Measurements from ENCODE around the gene PLEKHG4. TPM values are rescaled to one million over a fixed set of nuclear protein-coding genes. Genes with fewer than 3 reads are reported as not detected.
A peak's percentile ranks its signal among the peaks of the same experiment; 100 is the strongest.

Gene PLEKHG4
- total RNA-seq, 1 donor from 2014 or later, result 9.8 TPM

DNA sequence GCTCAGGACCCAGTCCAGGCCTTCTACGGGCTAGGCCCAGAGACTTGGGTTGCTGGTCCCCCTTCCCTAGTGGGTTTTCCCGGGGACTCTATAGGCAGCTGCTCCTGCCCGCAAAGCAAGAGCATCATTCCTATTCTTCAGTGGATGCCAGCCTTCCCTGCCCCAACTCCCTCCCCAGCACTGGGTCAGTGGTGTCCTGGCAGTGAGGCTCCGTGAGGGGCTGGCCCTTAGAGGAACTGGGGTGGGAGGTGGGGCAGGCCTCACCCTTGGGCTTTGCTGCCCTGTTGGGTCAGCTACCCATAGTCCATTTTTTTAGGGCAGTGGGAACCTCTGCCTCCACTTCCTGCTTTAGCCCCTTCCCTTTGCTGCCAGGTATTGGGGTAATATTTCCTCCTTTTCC lies 7.9 kb upstream of the PLEKHG4 start:
- H3K27me3 ChIP-seq, result no peaks in the 10 kb centered on the region
- no peak overlapping the region for H3K27ac ChIP-seq
- no peaks in the 10 kb centered on the region for H3K9me3 ChIP-seq
- H3K4me3 ChIP-seq, result no peak overlapping the region
- DNase-seq (ENCODE audit: extremely low spot score in 2 of 2), result no peak
- no peaks in the 10 kb centered on the region for H3K36me3 ChIP-seq
- TF ChIP-seq POLR2A (IDR thresholded peaks at IDR 0.05), result no peak
- no peak for TF ChIP-seq CTCF (IDR thresholded peaks at IDR 0.05)
- no peak for TF ChIP-seq POLR2AphosphoS5 (IDR thresholded peaks at IDR 0.05; ENCODE audit: insufficient read depth in 1 of 2, low read depth in 1 of 2)
- H3K4me1 ChIP-seq, result peaks cover 2% of the 10 kb centered on the region
- intact Hi-C loops (cut with DNase I), result no loop called here

- Histone ChIP-seq H3K27me3 (no peaks in the 10 kb centered on the region), H3K9me3 (no peaks in the 10 kb centered on the region), H3K4me3 (no peak overlapping the region), H3K27ac (no peak overlapping the region), H3K36me3 (no peaks in the 10 kb centered on the region), H3K4me1 (peaks cover 30% of the 10 kb centered on the region)
- TF ChIP-seq POLR2A (IDR thresholded peaks at IDR 0.05), result no peak
- no peak for TF ChIP-seq POLR2AphosphoS5 (IDR thresholded peaks at IDR 0.05; ENCODE audit: insufficient read depth in 1 of 2, low read depth in 1 of 2)
- TF ChIP-seq CTCF (IDR thresholded peaks at IDR 0.05), result no peak
- no peak for DNase-seq (ENCODE audit: extremely low spot score in 2 of 2)
- intact Hi-C loops (cut with DNase I), result no loop called here
Measured at GRCh38 chr16:67275321-67275720, 4.0 kb upstream of the PLEKHG4 start.

- H3K4me1 ChIP-seq, result peaks cover 30% of the 10 kb centered on the region
- intact Hi-C loops (cut with DNase I), result no loop called here
- TF ChIP-seq POLR2A (IDR thresholded peaks at IDR 0.05) (no peak), POLR2AphosphoS5 (IDR thresholded peaks at IDR 0.05; ENCODE audit: insufficient read depth in 1 of 2, low read depth in 1 of 2) (peak in 1 of 2 donors; percentile 58)
- no peaks in the 10 kb centered on the region for H3K9me3 ChIP-seq
- no peaks in the 10 kb centered on the region for H3K27me3 ChIP-seq
- peak overlapping the region; percentile 81 for H3K27ac ChIP-seq
- no peak for DNase-seq (ENCODE audit: extremely low spot score in 2 of 2)
- H3K36me3 ChIP-seq, result no peaks in the 10 kb centered on the region
- H3K4me3 ChIP-seq, result no peak overlapping the region
Measured at GRCh38 chr16:67277294-67277998, 1.9 kb upstream of the PLEKHG4 start.

- H3K36me3 ChIP-seq, result no peaks in the 10 kb centered on the region
- DNase-seq (ENCODE audit: extremely low spot score in 2 of 2), result no peak
- TF ChIP-seq CTCF (IDR thresholded peaks at IDR 0.05) (no peak), POLR2AphosphoS5 (IDR thresholded peaks at IDR 0.05; ENCODE audit: insufficient read depth in 1 of 2, low read depth in 1 of 2) (no peak), POLR2A (IDR thresholded peaks at IDR 0.05) (no peak)
- intact Hi-C loops (cut with DNase I), result no loop called here
- peak overlapping the region; percentile 56 to 67 for H3K4me3 ChIP-seq
- H3K27ac ChIP-seq, result peak overlapping the region; percentile 81
- H3K9me3 ChIP-seq, result no peaks in the 10 kb centered on the region
- H3K27me3 ChIP-seq, result no peaks in the 10 kb centered on the region
- peaks cover 30% of the 10 kb centered on the region for H3K4me1 ChIP-seq
Measured at GRCh38 chr16:67277999-67278772, 1.1 kb upstream of the PLEKHG4 start.

GRCh38 chr16:67278773-67279295 lies 498 bp upstream of the PLEKHG4 start:
- DNase-seq (ENCODE audit: extremely low spot score in 2 of 2), result no peak
- Histone ChIP-seq H3K4me3 (peak overlapping the region; percentile 56 to 67), H3K36me3 (no peaks in the 10 kb centered on the region), H3K4me1 (peaks cover 30% of the 10 kb centered on the region), H3K27ac (peak overlapping the region; percentile 81), H3K27me3 (no peaks in the 10 kb centered on the region), H3K9me3 (no peaks in the 10 kb centered on the region)
- intact Hi-C loops (cut with DNase I), result no loop called here
- TF ChIP-seq CTCF (IDR thresholded peaks at IDR 0.05) (no peak), POLR2AphosphoS5 (IDR thresholded peaks at IDR 0.05; ENCODE audit: insufficient read depth in 1 of 2, low read depth in 1 of 2) (peak in 1 of 2 donors; percentile 23)
